ENCODE data around the gene C1orf21.

DNA sequence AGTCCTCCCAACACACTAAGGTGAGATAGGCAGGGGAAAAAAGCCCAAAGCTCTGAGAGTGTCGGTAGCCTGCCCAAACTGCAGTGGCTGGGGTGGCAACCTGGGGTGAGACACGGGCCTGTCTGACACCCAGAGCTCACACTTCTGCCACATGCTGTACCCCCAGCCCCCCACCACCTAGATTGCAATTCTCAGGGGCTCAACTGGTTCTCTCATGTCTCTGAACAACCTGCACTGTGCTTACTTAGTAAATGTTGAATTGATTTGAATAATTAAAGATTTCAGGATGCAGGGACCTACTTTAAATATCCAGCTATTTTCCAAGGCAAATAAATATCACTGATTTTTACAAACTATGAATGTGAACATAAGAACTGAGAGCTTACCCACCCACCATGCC lies 252.4 kb downstream of the C1orf21 start:
- no peak for TF ChIP-seq POLR2A (IDR thresholded peaks at IDR 0.05)
- TF ChIP-seq, protein P1, sequence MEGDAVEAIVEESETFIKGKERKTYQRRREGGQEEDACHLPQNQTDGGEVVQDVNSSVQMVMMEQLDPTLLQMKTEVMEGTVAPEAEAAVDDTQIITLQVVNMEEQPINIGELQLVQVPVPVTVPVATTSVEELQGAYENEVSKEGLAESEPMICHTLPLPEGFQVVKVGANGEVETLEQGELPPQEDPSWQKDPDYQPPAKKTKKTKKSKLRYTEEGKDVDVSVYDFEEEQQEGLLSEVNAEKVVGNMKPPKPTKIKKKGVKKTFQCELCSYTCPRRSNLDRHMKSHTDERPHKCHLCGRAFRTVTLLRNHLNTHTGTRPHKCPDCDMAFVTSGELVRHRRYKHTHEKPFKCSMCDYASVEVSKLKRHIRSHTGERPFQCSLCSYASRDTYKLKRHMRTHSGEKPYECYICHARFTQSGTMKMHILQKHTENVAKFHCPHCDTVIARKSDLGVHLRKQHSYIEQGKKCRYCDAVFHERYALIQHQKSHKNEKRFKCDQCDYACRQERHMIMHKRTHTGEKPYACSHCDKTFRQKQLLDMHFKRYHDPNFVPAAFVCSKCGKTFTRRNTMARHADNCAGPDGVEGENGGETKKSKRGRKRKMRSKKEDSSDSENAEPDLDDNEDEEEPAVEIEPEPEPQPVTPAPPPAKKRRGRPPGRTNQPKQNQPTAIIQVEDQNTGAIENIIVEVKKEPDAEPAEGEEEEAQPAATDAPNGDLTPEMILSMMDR (IDR thresholded peaks at IDR 0.05), result no peak
